Measurements from ENCODE around the gene PMEL. TPM values are rescaled to one million over a fixed set of nuclear protein-coding genes. Genes with fewer than 3 reads are reported as not detected.

Gene PMEL
- total and polyA plus RNA-seq, 9 of the 15 experiments (the other 6 are each of a cell fraction or from before 2014, with no cell fraction given): 0.36 to 2.0 (median 0.98) TPM

- 19% methylated on average over 2 of the region's 2 CpGs for WGBS (ENCODE audit: insufficient coverage, low coverage, missing lambda C conversion rate)
These were observed 56.3 kb downstream of the PMEL start for GRCh38 chr12:55909513-55909884.

More at GRCh38 chr12:55909513-55909884, 56.3 kb downstream of the PMEL start:
- no TSS peak for BruUV-seq (replicated peaks)
- POLR2A ChIA-PET: interaction anchor here (0.6 to 1.0 kb wide), 2 partner anchors 80 to 1637 kb away, joined by 3 read pairs; partner anchors contain the start of gene DNAJC14
- CTCF ChIA-PET (ENCODE audit: low intra/inter-chr PET ratio): no interaction called here
- H3K27me3 ChIP-seq (ENCODE audit: control insufficient read depth in 2 of 2, insufficient read depth in 2 of 2, low read length in 2 of 2): no peaks in the 10 kb centered on the region
- in situ Hi-C loops (cut with MboI): no loop called here
- H3K4me1 ChIP-seq (replicated peaks in 1 of 2; ENCODE audit: control insufficient read depth in 2 of 2, insufficient read depth in 2 of 2, low read length in 2 of 2): peaks cover 3 to 16% of the 10 kb centered on the region in 2 experiments; a peak in 4 of 5 replicates
- no peaks in the 10 kb centered on the region for H3K9me1 ChIP-seq (ENCODE audit: control insufficient read depth, insufficient read depth, low read length)
- 0 out of 2 replicates have a peak, but pooled peaks have one; percentile 6 for TF ChIP-seq DPF2 (IDR thresholded peaks at IDR 0.05)
- no peak for TF ChIP-seq RREB1 (CRISPR knock-in tag; IDR thresholded peaks at IDR 0.05)
- H3K36me3 ChIP-seq (ENCODE audit: control insufficient read depth, insufficient read depth, low read length): peaks cover 18% of the 10 kb centered on the region
- H3K79me2 ChIP-seq (ENCODE audit: control insufficient read depth, insufficient read depth, low read length): peaks cover 20% of the 10 kb centered on the region; the same call in 2 of the 3 replicates
- no peak overlapping the region for H2AFZ ChIP-seq (ENCODE audit: low read depth, low read length)
- 0 out of 2 replicates have a peak overlapping the region, but pooled peaks have one; percentile 23 for H3K4me2 ChIP-seq (ENCODE audit: insufficient read depth, low read length)
- no peaks in the 10 kb centered on the region for H4K20me1 ChIP-seq (replicated peaks; ENCODE audit: control insufficient read depth, insufficient read depth, low read length)
- peak overlapping the region; percentile 71; the same call in 1 of the 3 replicates for H3K27ac ChIP-seq (ENCODE audit: extremely low read depth, low read depth, low read length)
- peak overlapping the region; percentile 31 to 78; a peak in 3 of 4 replicates for H3K9ac ChIP-seq (ENCODE audit: insufficient read depth in 1 of 2, low read depth in 2 of 2, low read length in 2 of 2)
- DNase-seq (ENCODE audit: extremely low read depth in 1 of 4, low spot score in 3 of 4) (no peak), FAIRE-seq (peak; percentile 11), ATAC-seq (no peak)
- intact Hi-C loops (cut with micrococcal nuclease): no loop called here
- H3K4me3 ChIP-seq: no peak overlapping the region
- no peaks in the 10 kb centered on the region for H3K9me3 ChIP-seq (replicated peaks; ENCODE audit: control insufficient read depth, insufficient read depth, low read depth, low read length)
